Measurements from ENCODE around the gene ADORA1.

The ADORA1 gene

DNA sequence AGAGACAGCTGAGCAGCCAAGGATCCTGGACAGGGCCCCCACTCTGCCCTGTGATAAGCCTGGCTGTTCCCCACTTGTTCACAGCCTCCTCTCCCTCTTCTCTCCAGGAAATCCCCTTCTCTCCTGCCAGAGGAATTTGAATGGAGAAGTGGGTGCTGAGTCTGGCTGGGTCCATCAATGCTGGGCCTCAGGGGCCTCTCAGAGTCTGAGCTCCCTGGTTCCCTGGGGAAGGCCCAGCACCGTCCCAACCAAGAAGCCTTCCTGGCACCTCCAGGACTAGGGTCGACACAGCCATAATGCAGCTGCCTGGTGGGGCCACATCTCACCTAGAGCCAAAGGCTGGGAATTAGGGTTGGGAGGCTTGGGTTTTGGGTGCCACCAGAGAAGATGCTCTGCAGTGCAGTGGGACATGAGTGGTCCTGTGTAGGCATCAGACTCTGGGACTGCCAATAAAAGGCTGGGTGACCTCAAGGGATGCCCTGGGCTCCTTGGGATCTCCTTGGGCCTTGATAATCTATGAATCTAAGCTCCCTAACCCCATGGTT is 45.6 kb downstream of the ADORA1 start:
- no peak for DNase-seq (ENCODE audit: low read depth in 2 of 2)

DNA sequence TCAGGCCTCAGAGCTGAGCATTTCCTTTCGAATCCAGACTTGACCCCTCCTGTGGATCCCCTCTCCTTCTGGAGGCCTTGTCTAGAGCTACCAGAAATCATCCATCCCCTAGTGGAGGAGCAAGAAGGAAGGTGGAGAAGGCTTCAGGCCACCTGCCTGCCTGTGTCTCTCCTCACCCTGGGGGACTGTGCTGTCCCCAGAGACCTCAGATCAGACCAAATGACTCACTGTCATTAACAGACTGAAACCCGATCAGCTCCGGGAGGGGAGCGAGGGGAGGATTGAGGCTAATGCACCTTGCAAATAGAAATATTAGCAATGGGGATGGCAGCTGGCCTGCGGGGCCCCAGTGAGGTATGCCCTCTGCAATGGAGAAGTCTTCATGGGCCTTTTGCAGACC is 46.0 kb downstream of the ADORA1 start:
- no peak for DNase-seq (ENCODE audit: low read depth in 2 of 2)

DNA sequence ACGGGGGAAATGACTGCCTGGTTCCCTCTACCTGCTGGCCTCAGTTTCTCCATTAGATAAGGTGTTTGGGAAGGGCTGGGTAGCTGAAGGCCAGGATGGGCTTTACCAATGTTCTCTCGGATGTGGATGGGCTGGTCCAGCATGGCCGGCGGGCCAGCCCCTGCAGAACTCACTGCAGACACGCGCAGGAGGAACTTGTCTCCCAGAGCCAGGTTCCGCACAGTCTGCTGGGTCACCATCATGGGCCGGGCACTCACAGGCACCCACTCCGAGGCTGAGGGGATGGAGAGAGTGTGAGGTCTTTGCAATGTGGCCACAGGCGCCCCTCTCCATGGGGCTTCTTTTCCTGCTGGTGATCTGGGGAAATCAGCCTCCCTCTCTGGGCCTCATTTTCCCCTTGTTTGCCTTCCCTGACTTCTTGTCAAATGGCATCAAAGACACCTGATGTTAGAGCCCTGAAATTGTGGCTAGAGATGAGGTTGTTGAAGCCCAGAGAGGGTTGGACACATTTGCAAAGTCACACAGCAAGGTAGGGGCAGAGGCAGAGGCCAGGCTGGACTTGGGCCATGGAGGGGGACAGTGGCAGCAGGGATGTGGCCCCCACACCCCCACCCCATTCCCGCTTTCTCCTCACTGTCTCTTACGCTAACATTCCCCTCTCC is 46.9 kb downstream of the ADORA1 start:
- DNase-seq (ENCODE audit: low read depth in 2 of 2) = no peak

DNA sequence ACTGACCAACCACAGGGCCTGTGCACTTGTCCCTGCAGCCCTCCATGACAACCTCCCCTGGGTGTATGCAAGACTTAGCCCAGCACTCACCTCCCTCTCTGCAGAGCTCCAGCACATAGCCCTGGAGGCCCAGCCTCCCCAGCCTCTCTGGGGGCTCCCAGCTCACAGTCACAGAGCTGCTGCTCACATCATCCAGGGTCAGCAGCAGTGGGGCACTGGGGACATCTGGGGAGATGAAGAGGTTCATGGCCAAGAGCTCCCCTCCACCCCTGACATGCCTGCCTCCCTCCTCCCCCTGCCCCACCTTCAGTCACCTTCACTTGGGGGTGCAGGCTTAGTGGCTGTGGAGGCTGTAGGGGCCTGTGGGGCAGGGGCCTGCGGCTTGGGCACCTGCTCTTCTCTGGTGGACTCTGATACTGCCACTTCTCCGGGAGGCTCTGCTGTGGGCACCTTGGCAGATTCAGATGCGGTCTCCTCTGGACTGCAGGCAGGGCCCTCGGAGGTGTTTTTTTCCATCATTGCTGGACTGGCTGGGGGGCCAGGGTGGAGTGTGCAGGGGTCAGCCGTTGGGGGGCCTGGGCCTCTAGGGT is 47.8 kb downstream of the ADORA1 start, which contains the start of gene MYBPH:
TSS of gene MYBPH (minus strand) at position 590 of the 590 bp plus-strand sequence. CDS start at position 519, 71 bp downstream.
- DNase-seq (ENCODE audit: low read depth in 2 of 2) = no peak

DNA sequence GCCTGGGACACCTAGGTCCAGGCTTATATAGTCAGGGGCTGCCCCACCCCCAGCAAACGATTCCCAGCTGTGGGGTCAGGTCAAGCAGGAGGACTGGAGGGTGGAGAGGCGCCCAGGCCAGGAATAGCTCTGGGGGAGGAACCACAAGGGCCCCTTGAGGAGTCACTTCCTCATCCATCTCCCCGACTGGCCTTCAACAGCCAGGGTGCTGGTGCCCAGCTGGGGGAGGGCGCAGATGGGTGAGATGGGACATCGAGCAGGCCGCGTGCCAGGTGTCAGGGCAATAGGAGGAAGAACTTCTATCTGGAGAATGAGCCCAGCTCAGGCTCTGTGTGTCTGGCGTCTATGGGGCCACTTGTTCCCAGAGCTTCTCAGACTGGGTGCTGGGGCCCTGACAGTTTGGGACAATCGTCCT is 48.3 kb downstream of the ADORA1 start:
- no peak for DNase-seq (ENCODE audit: low read depth in 2 of 2)

DNA sequence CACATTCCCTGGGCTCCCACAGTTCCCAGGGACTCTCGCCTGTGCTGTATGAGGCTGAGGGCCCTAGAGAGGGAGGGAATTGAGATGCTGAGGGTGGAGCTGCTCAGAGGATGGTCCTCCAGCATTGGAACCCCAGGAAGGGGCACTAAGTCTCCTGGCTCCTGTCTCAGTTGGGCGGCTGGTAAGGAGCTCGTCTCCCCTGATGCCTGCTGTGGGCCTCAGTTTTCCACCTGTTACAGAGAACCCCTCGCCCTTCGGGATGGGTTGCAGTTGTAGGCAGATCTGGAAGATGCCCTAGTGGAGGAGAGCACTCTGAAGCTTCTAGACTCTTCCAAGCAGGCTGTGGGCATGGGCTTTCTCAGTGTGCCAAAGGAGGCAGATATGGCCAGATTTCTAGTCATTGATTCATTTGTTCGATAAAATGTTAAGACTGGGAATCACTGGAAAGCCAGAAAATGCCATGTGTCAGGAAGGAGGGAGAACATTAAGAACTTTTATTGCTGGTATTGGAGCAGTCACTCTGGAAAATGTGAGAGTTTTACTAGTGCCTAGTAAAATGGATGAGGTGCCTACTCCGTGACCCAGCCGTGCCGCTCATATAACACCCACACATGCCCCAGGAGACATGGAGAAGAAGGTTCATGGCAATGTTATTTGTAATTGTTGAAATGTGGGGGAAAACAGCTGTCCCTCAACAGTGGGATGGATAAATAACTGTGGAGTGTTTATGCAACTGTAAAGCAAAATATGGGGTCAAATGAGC is 48.9 kb downstream of the ADORA1 start:
- no peak for DNase-seq (ENCODE audit: low read depth in 2 of 2)

DNA sequence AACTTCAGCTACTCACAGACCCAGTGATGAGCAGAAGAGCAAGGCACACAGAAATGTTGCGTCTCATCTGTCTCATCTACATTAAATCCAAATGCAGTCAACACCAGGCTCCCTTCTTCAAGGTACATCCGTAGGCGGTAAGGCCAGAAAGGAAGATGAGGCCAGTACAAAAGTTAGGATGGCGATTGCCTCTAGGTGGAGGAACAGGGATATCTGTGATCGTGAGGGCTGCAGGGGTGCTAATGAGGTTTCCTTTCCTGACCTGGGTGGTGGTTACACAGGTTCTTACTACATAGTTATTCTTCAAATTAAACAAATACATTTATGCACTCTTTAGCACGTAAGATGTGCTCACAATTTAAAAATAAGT is 49.5 kb downstream of the ADORA1 start:
- no peak for DNase-seq (ENCODE audit: low read depth in 2 of 2)

DNA sequence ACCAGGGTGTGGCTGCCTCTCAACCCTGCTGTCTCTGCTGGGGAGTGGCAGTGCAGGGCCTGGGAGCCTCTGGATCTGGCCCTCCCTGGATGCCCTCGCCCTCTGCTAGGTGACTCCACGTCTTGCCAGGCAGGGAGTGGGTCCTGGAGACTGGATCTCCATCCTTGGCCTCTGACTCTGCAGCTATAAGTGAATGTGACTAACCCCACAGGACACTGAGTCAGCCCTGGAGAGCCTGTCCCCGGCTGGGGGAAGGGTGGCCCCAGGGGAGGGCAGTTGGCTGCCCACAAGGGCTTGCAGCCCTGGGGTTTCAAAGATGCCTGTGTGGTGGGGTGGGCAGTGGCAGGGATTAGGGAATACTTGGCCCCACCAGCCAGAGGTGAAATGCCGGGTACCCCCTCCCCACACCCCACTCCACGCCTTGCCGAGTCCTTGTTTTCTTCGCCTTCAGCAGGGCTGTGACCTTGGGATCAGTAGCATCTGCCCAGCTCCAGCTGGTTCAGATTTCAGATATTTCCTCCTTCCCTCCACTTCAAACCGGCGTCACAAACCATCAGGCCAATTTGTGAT is 50.0 kb downstream of the ADORA1 start:
- no peak for DNase-seq (ENCODE audit: low read depth in 2 of 2)

DNA sequence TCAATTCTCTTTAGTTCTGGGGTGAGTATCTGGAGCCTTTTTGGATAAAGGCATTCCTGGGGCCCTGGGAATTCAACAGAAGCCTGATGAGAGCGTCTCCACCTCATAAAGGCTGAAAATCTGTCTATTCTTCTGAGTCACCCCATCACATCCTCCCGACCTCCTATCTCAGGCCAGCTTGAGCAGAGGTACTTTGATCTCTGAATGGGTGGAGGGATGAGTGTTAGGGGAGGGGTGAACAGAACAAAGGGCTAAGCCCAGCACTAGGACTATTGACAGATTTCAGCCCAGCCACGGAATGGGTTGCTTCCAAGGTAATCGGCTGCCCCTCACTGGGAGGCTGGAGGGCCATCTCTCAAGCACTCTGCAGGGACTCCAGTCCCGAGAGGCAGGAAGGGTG is 50.6 kb downstream of the ADORA1 start:
- no peak for DNase-seq (ENCODE audit: low read depth in 2 of 2)

DNA sequence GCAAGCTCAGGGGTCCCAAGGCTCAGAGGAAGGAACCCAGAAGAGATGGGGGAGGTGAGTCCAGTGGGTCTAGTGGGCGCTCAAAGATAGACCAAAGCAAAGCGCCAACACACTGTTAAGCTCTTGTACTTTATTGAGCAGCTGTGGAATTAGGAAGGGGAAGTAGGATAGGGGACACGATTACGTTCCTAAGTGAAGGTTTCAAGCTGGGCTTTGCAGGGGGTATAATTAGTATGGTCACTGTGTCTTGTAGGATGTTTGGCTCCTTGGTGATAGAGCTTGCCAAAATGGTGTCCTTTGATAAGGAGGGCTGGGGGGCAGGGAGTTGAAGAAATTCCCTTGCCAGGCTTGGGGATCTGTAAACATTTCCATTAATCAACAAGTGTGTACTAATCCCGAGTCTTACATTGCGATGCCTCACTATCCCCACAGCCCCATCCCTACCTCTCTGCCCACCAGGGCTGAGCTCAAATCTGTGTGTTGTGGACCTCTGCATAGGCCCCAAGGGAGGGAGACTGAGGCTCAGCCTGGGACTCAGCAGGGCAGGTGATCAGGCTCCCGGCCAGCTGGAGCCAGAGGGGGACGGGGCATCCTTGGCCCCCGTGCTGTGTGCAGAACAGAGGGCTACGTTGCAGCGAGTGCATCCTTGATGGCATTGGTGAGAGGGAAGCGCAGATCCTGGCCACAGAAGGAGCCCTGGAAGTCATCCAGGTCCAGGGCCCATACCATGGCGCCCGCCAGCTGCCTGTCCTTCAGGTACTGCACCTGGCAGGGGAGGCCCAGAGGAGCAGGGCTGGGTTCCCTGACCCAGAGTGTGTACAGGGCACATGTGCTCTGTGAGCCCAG is 51.5 kb downstream of the ADORA1 start:
- DNase-seq (ENCODE audit: low read depth in 2 of 2) = no peak

DNA sequence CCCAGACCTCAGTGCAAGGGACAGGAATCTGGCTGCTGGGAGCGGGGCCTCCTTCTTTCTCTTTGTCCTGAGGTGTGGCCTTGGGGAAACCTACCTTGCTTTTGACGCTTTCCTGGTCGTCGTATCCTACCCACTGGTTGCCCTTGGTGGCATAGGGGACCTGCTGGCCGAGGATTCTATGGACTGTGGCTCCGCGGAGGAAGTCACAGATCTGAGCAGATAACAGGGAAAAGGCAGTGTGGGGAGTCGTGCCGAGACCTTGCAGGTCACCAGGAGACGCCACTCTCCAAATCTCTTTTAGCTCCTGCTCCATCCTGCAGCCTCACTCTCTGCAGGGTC is 52.1 kb downstream of the ADORA1 start:
- DNase-seq (ENCODE audit: low read depth in 2 of 2) = no peak

DNA sequence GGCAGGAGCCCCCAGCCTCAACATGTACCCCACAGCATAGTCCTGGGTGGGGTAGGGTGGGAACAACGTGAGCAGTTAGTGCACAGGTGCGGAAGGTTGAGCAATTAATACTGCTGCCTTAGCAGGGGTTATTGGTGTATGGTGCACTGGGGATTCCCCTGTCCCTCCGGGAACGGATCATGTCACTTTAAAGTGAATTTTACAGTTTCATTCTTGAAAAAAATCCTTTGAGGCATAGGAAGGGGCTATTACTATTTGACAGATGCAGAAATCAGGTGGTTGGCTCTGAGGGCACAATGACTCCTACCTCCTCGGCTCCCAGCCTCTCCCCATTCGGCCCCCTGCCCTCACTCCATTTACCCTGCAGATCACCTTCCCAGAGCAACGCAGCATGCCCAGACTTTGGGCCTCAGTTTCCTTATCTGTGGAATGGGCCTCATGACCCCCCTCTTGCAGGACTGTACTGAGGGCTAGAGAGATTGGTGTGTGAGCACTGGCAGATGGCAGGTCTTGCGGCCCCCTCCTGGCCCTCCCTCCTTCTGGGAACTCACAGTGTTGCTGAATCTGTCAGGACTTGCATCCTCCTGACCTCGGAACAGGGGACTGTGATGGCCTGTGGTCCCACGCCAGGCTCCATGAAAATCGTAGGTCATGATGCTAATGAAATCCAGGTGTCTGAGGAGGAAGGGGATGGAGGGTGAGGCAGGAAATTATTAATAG is 53.2 kb downstream of the ADORA1 start:
- no peak for DNase-seq (ENCODE audit: low read depth in 2 of 2)

DNA sequence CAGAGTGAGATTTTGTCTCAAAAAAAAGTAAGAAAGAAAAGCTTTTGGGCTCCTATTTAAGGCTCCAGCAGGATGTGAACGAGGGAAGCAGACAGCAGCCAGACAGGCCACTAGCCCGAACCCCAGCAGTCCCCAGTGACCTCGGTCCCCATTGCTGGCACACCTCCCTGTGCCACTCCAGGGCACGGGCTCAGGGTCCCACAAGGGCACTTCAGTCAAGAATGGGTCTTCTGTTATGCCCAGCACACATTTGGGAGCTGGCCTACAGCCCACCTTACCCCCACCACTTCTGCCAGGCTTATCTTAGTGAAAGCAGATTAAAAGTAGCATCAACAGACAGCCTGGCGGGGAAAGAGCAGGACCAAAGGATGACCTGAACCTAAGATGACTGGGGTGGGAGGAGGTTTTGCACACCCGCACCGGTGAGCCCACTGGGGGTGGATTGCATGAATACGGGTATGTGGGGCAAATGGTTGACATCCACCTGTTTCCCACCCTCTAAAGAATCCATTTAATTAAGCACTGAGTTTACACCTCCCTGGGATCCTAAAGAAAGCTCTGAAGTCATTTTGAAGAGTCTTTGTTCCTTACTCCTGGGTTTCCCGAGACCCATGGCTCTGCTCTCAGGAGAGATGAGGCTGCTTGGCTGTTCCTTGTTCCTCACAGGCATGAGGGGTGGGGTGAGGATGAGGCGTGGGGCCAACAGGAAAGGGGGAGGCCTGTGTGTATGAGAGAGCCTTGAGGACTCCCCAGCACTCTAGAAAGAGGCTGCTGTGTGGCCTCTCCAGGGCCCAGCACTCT is 54.3 kb downstream of the ADORA1 start:
- DNase-seq (ENCODE audit: low read depth in 2 of 2) = no peak

DNA sequence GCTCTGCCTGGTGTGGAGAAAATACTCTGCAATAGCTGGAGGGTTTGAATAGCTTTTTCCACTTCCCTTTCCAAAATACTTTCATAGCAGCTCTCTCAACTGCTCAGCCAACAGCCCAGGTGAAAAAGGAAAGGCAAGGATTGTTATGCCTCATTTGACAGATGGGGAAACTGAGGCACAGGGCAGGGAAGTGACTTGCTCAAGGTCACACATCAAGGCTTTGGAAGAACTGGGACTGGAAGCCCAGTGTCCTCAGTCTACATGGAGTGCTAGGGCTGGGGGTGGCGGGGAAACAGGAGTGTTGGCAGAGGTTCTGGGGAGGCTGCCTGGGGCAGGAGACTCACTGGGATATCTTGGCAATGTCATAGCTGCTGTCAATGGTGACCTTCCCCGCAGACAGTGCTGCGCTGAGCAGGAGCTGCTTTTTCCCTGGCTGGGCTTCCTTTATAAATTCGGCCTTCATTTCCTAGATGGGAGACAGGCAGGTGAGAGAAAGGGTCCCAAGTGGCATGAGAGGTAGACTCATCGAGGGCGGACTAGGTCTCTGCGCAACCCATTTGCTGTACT is 54.9 kb downstream of the ADORA1 start:
- no peak for DNase-seq (ENCODE audit: low read depth in 2 of 2)

DNA sequence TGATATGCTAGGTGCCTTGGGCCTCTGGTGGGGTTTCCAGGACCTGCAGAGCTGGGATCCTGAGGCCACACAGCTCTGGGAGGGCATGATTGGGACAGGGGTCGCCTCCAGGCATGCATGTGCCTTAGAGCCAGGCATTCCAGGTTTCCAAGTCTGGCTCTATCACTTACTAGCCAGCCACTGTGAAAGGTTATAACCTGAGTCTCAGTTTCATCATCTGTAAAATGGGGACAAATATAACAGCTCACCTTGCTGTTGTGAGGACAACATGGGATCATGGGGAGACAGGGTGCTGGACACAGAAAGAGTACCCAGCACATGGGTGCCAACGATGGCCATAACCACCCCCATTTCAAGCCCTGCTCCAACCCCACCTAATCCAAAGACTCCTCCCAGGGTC is 56.3 kb downstream of the ADORA1 start:
- DNase-seq (ENCODE audit: low read depth in 2 of 2) = no peak

DNA sequence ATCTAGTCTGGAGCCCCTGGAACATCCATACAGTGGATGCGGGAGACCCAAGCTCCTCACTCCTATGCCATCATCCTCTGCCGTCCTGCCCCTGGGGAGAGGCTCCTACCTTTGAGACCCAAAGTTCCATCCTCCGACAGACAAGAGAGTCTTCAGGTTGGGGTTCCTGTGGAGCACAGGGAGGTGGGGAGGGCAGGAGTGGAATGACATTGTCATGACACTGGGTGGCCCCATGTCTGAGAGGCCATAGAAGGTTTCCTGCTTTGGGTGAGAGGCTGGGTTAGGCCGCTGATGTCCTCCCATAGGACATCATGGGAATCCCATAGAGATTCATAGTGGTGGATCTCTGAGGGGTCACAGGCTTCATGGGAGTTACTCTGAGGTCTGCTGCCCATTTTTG is 56.9 kb downstream of the ADORA1 start:
- DNase-seq (ENCODE audit: low read depth in 2 of 2) = no peak

DNA sequence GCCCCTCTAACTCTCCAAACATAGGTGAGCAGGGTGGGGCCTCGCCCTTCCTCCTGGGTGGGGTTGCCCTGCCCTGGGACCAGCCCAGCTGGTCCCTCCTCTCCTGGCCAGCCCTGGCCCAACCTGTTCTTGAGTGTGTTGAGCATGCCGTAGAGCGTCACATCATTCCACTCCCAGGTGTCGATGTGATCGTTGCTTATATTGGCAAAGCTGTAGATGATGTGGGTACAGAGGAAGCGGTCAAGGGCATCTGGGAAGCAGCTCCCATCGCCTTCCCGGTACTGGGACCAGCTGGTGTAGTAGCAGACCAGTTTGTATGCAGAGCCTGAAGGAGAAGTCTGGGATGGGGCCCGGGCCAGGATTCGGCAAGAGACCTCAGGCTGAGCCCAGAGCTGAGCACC is 57.5 kb downstream of the ADORA1 start:
- no peak for DNase-seq (ENCODE audit: low read depth in 2 of 2)

DNA sequence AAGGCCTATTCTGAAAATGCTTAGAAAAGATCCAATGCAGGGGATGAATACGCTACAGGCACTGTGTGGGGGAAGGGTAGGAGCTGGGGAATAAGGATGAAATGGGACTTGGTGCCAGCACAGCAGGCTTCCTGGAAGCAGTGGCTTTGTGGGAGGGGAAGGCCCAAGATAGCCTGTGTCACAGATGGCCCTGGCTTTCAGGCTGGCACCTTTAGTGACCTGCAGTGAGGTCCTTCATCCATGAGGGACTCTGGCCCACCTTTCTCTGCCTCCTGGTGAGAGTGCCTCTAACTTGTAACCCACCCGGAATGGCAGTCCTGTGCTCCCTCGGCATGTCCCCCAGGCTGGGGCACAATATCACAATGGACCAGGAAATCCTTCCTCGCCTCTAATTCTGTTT is 58.1 kb downstream of the ADORA1 start:
- no peak for DNase-seq (ENCODE audit: low read depth in 2 of 2)

DNA sequence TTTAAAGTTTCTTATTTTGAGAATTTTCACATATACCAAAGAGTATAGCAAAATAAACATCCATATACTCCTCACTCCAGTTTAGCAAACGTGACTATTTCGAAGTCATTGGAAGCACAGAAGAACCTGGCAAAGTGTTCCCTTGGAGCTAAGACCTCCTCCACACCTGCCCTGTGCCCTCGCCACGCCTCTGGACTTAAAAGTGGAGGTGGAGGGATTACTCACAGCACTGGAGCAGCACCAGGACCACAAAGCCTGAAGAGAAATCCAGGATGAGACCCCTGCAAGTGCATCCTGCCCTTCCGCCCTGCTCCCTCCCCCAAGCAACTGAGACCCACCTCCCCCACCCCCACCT is 58.5 kb downstream of the ADORA1 start:
- DNase-seq (ENCODE audit: low read depth in 2 of 2) = no peak
